ENCODE results near the gene DAP. TPM values are rescaled to one million over a fixed set of nuclear protein-coding genes. Genes with fewer than 3 reads are reported as not detected.

DAP gene
- total RNA-seq, 3 donors from 2014 or later (not counting 1 experiment from before 2014, with no cell fraction given), result 38.4 to 48.9 (median 44.9) TPM

GRCh38 chr5:10682801-10683525, 78.1 kb downstream of the DAP start:
- H3K27ac ChIP-seq (ENCODE audit: low read length), result no peak overlapping the region
- 93% methylated on average over 16 of the region's 16 CpGs for WGBS (ENCODE audit: insufficient coverage)
- ATAC-seq (peak in 2 of 3 donors; percentile 18 to 45), DNase-seq (no peak)
- peaks cover 31% of the 10 kb centered on the region for H3K4me1 ChIP-seq (ENCODE audit: control insufficient read depth, insufficient read depth, low read length)
- no peaks in the 10 kb centered on the region for H3K9me3 ChIP-seq (ENCODE audit: control insufficient read depth, insufficient read depth, low read length)
- peaks cover 13% of the 10 kb centered on the region for H3K36me3 ChIP-seq (ENCODE audit: control insufficient read depth, insufficient read depth, low read length)
- H3K4me3 ChIP-seq (ENCODE audit: low read length), result no peak overlapping the region
- Mint-ChIP-seq H3K36me3 (peaks cover 3% of the 10 kb centered on the region), H3K4me3 (no peak overlapping the region), H3K27ac (peak overlapping the region; percentile 16 to 75), H3K9me3 (no peaks in the 10 kb centered on the region), H3K27me3 (ENCODE audit: low read depth in 2 of 2) (no peaks in the 10 kb centered on the region), H3K4me1 (peaks cover 47 to 50% of the 10 kb centered on the region in 2 donors)
- intact Hi-C loops (cut with micrococcal nuclease), result no loop called here
- no peak for TF ChIP-seq CTCF (IDR thresholded peaks at IDR 0.05)
- H3K27me3 ChIP-seq (ENCODE audit: control insufficient read depth, insufficient read depth, low read length), result no peaks in the 10 kb centered on the region

- ATAC-seq (peak in 1 of 3 donors; percentile 5), DNase-seq (no peak)
- Mint-ChIP-seq H3K36me3 (peaks cover 12% of the 10 kb centered on the region), H3K27ac (peak overlapping the region; percentile 71 to 75), H3K4me3 (peak overlapping the region; percentile 35), H3K27me3 (ENCODE audit: low read depth in 2 of 2) (no peaks in the 10 kb centered on the region), H3K4me1 (peaks cover 50 to 54% of the 10 kb centered on the region in 2 donors), H3K9me3 (no peaks in the 10 kb centered on the region)
- Histone ChIP-seq H3K27ac (ENCODE audit: low read length) (no peak overlapping the region), H3K9me3 (ENCODE audit: control insufficient read depth, insufficient read depth, low read length) (no peaks in the 10 kb centered on the region), H3K4me1 (ENCODE audit: control insufficient read depth, insufficient read depth, low read length) (peaks cover 31% of the 10 kb centered on the region), H3K36me3 (ENCODE audit: control insufficient read depth, insufficient read depth, low read length) (peaks cover 18% of the 10 kb centered on the region), H3K27me3 (ENCODE audit: control insufficient read depth, insufficient read depth, low read length) (no peaks in the 10 kb centered on the region), H3K4me3 (ENCODE audit: low read length) (no peak overlapping the region)
- 34% methylated on average over 22 of the region's 22 CpGs for WGBS (ENCODE audit: insufficient coverage)
- TF ChIP-seq CTCF (IDR thresholded peaks at IDR 0.05), result no peak
- intact Hi-C loops (cut with micrococcal nuclease), result no loop called here
Measured at GRCh38 chr5:10681731-10682679, 79.0 kb downstream of the DAP start.

GRCh38 chr5:10680876-10681481, 80.1 kb downstream of the DAP start:
- Mint-ChIP-seq H3K4me1 (peaks cover 55 to 56% of the 10 kb centered on the region in 2 donors), H3K27me3 (ENCODE audit: low read depth in 2 of 2) (peaks cover under 1 to 3% of the 10 kb centered on the region in 2 donors), H3K27ac (peak overlapping the region; percentile 29 to 71), H3K4me3 (peak overlapping the region; percentile 71), H3K9me3 (no peaks in the 10 kb centered on the region), H3K36me3 (peaks cover 16% of the 10 kb centered on the region)
- ATAC-seq (no peak), DNase-seq (no peak)
- WGBS (ENCODE audit: insufficient coverage), result 55% methylated on average over 17 of the region's 17 CpGs
- H3K9me3 ChIP-seq (ENCODE audit: control insufficient read depth, insufficient read depth, low read length), result no peaks in the 10 kb centered on the region
- H3K36me3 ChIP-seq (ENCODE audit: control insufficient read depth, insufficient read depth, low read length), result peaks cover 18% of the 10 kb centered on the region
- H3K4me1 ChIP-seq (ENCODE audit: control insufficient read depth, insufficient read depth, low read length), result peaks cover 31% of the 10 kb centered on the region
- H3K27me3 ChIP-seq (ENCODE audit: control insufficient read depth, insufficient read depth, low read length), result no peaks in the 10 kb centered on the region
- intact Hi-C loops (cut with micrococcal nuclease), result no loop called here
- TF ChIP-seq CTCF (IDR thresholded peaks at IDR 0.05), result no peak
- H3K27ac ChIP-seq (ENCODE audit: low read length), result no peak overlapping the region
- H3K4me3 ChIP-seq (ENCODE audit: low read length), result no peak overlapping the region

Measured in natural killer cell (primary cell).